A549 (cell line): ENCODE measurements around the gene PBX1.

Experiments
- CBX8 ChIP-seq: fragments of 200-600 bp; sonication (generic); IDR thresholded peaks from 2 replicates; pipeline ENCODE4 v1.6.1; 2016
- CEBPB ChIP-seq, 2 experiments: fragments of >200 bp in 1 of 2; sonication (Bioruptor Twin) in 1 of 2; formaldehyde crosslinking in 1 of 2; IDR thresholded peaks; 2 replicates each; pipeline ENCODE4 v1.6.1; 2012 to 2016
- KDM1A ChIP-seq: fragments of 200-600 bp; sonication (generic); IDR thresholded peaks from 2 replicates; pipeline ENCODE4 v1.6.1; 2016; ENCODE audit warnings: low read depth, mild to moderate bottlenecking
- NR3C1 ChIP-seq: fragments of >200 bp; sonication (Bioruptor Twin); formaldehyde crosslinking; IDR thresholded peaks from 3 replicates; pipeline ENCODE4 v1.6.1; 2017
- POLR2A ChIP-seq: IDR thresholded peaks from 2 replicates; pipeline ENCODE4 v1.6.1; 2012; ENCODE audit warnings: mild to moderate bottlenecking, low read length
- TF ChIP-seq, protein P1 (sequence below): fragments of >200 bp; sonication (Bioruptor Twin); formaldehyde crosslinking; IDR thresholded peaks from 3 replicates; pipeline ENCODE4 v1.5.1; 2016

GRCh38 chr1:164688791-164689190, 129.8 kb downstream of the PBX1 start:
- TF ChIP-seq CBX8 (no peak), KDM1A (no peak), CEBPB (IDR thresholded peaks at IDR 0.05) (no peak), NR3C1 (no peak), POLR2A (no peak)
- TF ChIP-seq, protein P1, sequence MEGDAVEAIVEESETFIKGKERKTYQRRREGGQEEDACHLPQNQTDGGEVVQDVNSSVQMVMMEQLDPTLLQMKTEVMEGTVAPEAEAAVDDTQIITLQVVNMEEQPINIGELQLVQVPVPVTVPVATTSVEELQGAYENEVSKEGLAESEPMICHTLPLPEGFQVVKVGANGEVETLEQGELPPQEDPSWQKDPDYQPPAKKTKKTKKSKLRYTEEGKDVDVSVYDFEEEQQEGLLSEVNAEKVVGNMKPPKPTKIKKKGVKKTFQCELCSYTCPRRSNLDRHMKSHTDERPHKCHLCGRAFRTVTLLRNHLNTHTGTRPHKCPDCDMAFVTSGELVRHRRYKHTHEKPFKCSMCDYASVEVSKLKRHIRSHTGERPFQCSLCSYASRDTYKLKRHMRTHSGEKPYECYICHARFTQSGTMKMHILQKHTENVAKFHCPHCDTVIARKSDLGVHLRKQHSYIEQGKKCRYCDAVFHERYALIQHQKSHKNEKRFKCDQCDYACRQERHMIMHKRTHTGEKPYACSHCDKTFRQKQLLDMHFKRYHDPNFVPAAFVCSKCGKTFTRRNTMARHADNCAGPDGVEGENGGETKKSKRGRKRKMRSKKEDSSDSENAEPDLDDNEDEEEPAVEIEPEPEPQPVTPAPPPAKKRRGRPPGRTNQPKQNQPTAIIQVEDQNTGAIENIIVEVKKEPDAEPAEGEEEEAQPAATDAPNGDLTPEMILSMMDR: no peak
